SH-SY5Y (cell line): Measurements from ENCODE around the gene PRDM16.

Experiments
- GATA2 ChIP-seq: IDR thresholded peaks from 2 replicates; pipeline ENCODE4 v1.6.1; 2011; ENCODE audit warnings: mild to moderate bottlenecking, low read depth, low read length
- GATA3 ChIP-seq: IDR thresholded peaks from 2 replicates; pipeline ENCODE4 v1.6.1; 2011; ENCODE audit warnings: low read depth, mild to moderate bottlenecking, low read length, moderate library complexity

DNA sequence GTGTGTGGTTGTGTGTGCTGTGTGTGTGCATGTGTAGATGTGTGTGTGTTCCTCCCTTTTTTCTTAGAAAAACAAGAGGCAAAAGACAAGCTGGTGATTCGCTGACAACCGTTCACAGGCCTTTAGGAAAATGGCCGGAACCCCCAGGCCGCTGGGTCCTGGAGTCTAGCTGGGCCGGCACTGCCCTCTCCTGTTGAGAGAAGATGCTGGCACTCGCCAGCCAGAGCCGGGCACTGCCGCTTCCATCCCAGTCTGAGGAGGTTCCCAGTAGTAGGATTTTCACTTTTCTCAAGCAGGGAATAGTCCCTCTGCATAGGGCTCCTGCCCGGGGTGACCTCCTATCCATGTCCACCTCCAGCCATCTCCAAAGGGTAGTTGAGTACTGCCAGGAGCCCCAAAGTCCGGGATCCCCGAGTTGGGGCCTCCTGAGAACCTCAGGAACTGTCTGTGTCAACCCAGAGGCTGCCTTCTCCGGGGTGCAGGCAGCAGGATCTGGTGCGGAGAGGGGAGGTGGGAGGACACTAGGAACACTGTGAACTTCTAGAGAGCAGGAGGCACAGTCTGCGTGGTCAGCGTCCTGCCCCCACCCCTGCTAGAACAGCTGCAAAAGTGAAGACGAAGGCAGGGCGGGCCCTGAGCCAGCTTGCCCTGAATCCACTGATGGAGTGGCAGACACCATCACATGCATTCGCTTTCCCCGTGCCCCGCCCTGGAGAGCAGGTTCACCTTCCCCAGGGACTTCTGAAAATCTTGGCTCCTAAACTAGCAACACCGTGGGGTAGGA lies 341.3 kb downstream of the PRDM16 start:
- no peak for TF ChIP-seq GATA3
- no peak for TF ChIP-seq GATA2
